H1 (cell line): ENCODE measurements around the gene HECTD4. TPM values are rescaled to one million over a fixed set of nuclear protein-coding genes. Genes with fewer than 3 reads are reported as not detected.

ENCODE experiments used
- ATF2 ChIP-seq: IDR thresholded peaks from 2 replicates; pipeline ENCODE4 v1.6.1; 2012; ENCODE audit warnings: low read length, inconsistent platforms
- SP2 ChIP-seq: IDR thresholded peaks from 2 replicates; pipeline ENCODE4 v1.6.1; 2012; ENCODE audit warnings: mild to moderate bottlenecking, low read length, inconsistent platforms
- polyA plus RNA-seq, 7 experiments: library from polyadenylated mRNA; depleted of rRNA in 3 of 7; stranded (reverse) in 5 of 7; unstranded in 2 of 7; fragments of >200 nt in 5 of 7; fragments of 200-250 nt in 2 of 7; gene quantifications; 1 replicate in 5 of 7; 2 replicates in 1 of 7; 4 replicates in 1 of 7; pipeline versions ENCODE4 v1.2.1 to v1.2.3, GENCODE V29; 2011 to 2013; ENCODE audit warnings: missing spikeins in 2 of 7, mixed read lengths in 2 of 7
- total RNA-seq: library from RNA; stranded (reverse); fragmentation: NEBNext Ultra II Directional; extraction: Animal tissue kit (Norgen Biotek cat#: 25700); gene quantifications from 2 replicates; pipeline ENCODE4 v1.2.1, GENCODE V29; 2021
- TF ChIP-seq, protein P1 (sequence below): fragments of 300-600 bp; sonication (generic); IDR thresholded peaks from 2 replicates; pipeline ENCODE4 v1.7.1; 2012; ENCODE audit warnings: low read length, moderate library complexity, mild to moderate bottlenecking, inconsistent platforms; ENCODE audit not compliant: insufficient replicate concordance
- TF ChIP-seq, protein P2 (sequence below): IDR thresholded peaks from 2 replicates; pipeline ENCODE4 v1.6.1; 2011; ENCODE audit warnings: low read depth, mild to moderate bottlenecking, low read length; ENCODE audit not compliant: insufficient read depth

HECTD4 gene
- total and polyA plus RNA-seq, 2 of the 8 experiments (the other 6 are each of a cell fraction or from before 2014, with no cell fraction given), result 6.5 to 33.7 TPM

DNA sequence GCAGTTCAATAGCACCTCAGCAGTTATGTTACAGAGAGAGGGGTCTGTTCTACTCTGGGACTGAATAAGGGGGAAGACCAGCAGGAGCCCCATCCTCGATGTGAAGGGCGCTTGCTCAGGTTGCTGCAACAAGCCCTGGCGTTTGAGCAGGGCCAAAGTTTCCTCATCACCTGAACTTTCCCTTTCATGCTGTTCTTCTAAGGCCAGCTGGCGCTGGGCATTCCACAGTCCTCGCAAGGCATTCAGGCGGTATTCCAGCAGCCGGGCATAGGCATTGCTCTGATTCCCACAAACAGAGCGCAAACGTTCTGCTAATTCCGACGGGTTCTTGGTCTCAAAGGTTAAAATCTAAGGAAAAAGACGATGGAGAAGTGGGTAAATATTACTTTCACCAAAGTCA is 62.8 kb downstream of the HECTD4 start (continued):
- TF ChIP-seq, protein P1, sequence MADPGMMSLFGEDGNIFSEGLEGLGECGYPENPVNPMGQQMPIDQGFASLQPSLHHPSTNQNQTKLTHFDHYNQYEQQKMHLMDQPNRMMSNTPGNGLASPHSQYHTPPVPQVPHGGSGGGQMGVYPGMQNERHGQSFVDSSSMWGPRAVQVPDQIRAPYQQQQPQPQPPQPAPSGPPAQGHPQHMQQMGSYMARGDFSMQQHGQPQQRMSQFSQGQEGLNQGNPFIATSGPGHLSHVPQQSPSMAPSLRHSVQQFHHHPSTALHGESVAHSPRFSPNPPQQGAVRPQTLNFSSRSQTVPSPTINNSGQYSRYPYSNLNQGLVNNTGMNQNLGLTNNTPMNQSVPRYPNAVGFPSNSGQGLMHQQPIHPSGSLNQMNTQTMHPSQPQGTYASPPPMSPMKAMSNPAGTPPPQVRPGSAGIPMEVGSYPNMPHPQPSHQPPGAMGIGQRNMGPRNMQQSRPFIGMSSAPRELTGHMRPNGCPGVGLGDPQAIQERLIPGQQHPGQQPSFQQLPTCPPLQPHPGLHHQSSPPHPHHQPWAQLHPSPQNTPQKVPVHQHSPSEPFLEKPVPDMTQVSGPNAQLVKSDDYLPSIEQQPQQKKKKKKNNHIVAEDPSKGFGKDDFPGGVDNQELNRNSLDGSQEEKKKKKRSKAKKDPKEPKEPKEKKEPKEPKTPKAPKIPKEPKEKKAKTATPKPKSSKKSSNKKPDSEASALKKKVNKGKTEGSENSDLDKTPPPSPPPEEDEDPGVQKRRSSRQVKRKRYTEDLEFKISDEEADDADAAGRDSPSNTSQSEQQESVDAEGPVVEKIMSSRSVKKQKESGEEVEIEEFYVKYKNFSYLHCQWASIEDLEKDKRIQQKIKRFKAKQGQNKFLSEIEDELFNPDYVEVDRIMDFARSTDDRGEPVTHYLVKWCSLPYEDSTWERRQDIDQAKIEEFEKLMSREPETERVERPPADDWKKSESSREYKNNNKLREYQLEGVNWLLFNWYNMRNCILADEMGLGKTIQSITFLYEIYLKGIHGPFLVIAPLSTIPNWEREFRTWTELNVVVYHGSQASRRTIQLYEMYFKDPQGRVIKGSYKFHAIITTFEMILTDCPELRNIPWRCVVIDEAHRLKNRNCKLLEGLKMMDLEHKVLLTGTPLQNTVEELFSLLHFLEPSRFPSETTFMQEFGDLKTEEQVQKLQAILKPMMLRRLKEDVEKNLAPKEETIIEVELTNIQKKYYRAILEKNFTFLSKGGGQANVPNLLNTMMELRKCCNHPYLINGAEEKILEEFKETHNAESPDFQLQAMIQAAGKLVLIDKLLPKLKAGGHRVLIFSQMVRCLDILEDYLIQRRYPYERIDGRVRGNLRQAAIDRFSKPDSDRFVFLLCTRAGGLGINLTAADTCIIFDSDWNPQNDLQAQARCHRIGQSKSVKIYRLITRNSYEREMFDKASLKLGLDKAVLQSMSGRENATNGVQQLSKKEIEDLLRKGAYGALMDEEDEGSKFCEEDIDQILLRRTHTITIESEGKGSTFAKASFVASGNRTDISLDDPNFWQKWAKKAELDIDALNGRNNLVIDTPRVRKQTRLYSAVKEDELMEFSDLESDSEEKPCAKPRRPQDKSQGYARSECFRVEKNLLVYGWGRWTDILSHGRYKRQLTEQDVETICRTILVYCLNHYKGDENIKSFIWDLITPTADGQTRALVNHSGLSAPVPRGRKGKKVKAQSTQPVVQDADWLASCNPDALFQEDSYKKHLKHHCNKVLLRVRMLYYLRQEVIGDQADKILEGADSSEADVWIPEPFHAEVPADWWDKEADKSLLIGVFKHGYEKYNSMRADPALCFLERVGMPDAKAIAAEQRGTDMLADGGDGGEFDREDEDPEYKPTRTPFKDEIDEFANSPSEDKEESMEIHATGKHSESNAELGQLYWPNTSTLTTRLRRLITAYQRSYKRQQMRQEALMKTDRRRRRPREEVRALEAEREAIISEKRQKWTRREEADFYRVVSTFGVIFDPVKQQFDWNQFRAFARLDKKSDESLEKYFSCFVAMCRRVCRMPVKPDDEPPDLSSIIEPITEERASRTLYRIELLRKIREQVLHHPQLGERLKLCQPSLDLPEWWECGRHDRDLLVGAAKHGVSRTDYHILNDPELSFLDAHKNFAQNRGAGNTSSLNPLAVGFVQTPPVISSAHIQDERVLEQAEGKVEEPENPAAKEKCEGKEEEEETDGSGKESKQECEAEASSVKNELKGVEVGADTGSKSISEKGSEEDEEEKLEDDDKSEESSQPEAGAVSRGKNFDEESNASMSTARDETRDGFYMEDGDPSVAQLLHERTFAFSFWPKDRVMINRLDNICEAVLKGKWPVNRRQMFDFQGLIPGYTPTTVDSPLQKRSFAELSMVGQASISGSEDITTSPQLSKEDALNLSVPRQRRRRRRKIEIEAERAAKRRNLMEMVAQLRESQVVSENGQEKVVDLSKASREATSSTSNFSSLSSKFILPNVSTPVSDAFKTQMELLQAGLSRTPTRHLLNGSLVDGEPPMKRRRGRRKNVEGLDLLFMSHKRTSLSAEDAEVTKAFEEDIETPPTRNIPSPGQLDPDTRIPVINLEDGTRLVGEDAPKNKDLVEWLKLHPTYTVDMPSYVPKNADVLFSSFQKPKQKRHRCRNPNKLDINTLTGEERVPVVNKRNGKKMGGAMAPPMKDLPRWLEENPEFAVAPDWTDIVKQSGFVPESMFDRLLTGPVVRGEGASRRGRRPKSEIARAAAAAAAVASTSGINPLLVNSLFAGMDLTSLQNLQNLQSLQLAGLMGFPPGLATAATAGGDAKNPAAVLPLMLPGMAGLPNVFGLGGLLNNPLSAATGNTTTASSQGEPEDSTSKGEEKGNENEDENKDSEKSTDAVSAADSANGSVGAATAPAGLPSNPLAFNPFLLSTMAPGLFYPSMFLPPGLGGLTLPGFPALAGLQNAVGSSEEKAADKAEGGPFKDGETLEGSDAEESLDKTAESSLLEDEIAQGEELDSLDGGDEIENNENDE, result no peak
- TF ChIP-seq, protein P2, sequence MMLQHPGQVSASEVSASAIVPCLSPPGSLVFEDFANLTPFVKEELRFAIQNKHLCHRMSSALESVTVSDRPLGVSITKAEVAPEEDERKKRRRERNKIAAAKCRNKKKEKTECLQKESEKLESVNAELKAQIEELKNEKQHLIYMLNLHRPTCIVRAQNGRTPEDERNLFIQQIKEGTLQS, result no peak
- TF ChIP-seq SP2 (no peak), ATF2 (no peak)
